WTC11 (cell line): Measurements from ENCODE around the gene SLC18A2. TPM values are rescaled to one million over a fixed set of nuclear protein-coding genes. Genes with fewer than 3 reads are reported as not detected.
A peak's percentile ranks its signal among the peaks of the same experiment; 100 is the strongest.

Source experiments
- ATAC-seq: fragments of 200-7000 bp; cut with Tn5 transposase; 2 replicates; pipeline ENCODE4 v1.10.0; 2021; ENCODE audit warnings: mild to moderate bottlenecking, moderate library complexity
- CTCF ChIA-PET: fragments of 300-600 bp; sonication (Branson Sonifier 250); formaldehyde crosslinking; loops from one replicate; lab custom pipeline; 2021; ENCODE audit warnings: antibody characterized with exemption; lab: Charles Lee
- POLR2A ChIA-PET: fragments of 350-600 bp; sonication (Branson Sonifier 250); formaldehyde crosslinking; loops from one replicate; lab custom pipeline; 2021; ENCODE audit warnings: antibody characterized with exemption; lab: Charles Lee
- DNase-seq: peaks from one replicate; pipeline ENCODE4 v3.0.0; 2021; ENCODE audit warnings: low spot score
- H3K27ac Mint-ChIP-seq: 2 replicates; pipeline ENCODE4 v1.8.0; 2021; ENCODE audit warnings: mixed read lengths
- H3K27me3 Mint-ChIP-seq: 2 replicates; pipeline ENCODE4 v1.8.0; 2021; ENCODE audit warnings: low read depth, mild to moderate bottlenecking, moderate library complexity, mixed read lengths
- H3K36me3 Mint-ChIP-seq: 2 replicates; pipeline ENCODE4 v1.8.0; 2021; ENCODE audit warnings: mixed read lengths
- H3K4me1 Mint-ChIP-seq: 2 replicates; pipeline ENCODE4 v1.8.0; 2022; ENCODE audit warnings: mixed read lengths
- H3K4me3 Mint-ChIP-seq: 2 replicates; pipeline ENCODE4 v1.8.0; 2021; ENCODE audit warnings: mild to moderate bottlenecking, moderate library complexity, mixed read lengths
- H3K9me3 Mint-ChIP-seq: 2 replicates; pipeline ENCODE4 v1.8.0; 2021; ENCODE audit warnings: mixed read lengths
- AFF4 ChIP-seq: sonication (generic); formaldehyde crosslinking; IDR thresholded peaks from 2 replicates; pipeline ENCODE4 v1.8.1; 2023; ENCODE audit warnings: mild to moderate bottlenecking, missing genetic modification reagents, borderline replicate concordance
- ATF2 ChIP-seq: sonication (generic); formaldehyde crosslinking; IDR thresholded peaks from 2 replicates; pipeline ENCODE4 v1.8.1; 2022; ENCODE audit warnings: low read depth, missing genetic modification reagents, borderline replicate concordance
- CTCF ChIP-seq: fragments of 200-600 bp; IDR thresholded peaks from 2 replicates; pipeline ENCODE4 v1.8.0; 2022; ENCODE audit warnings: antibody characterized with exemption
- ELF4 ChIP-seq: sonication (generic); formaldehyde crosslinking; IDR thresholded peaks from 2 replicates; pipeline ENCODE4 v1.8.1; 2022; ENCODE audit warnings: low read depth, mild to moderate bottlenecking, moderate library complexity, missing genetic modification reagents
- ESRRA ChIP-seq: sonication (generic); formaldehyde crosslinking; IDR thresholded peaks from 2 replicates; pipeline ENCODE4 v1.8.1; 2022; ENCODE audit warnings: mild to moderate bottlenecking, missing genetic modification reagents, borderline replicate concordance
- FOXJ3 ChIP-seq: sonication (generic); formaldehyde crosslinking; IDR thresholded peaks from 2 replicates; pipeline ENCODE4 v1.9.0; 2021; ENCODE audit warnings: missing genetic modification reagents, mild to moderate bottlenecking, borderline replicate concordance
- FOXK1 ChIP-seq: sonication (generic); formaldehyde crosslinking; IDR thresholded peaks from 2 replicates; pipeline ENCODE4 v1.8.0; 2022; ENCODE audit warnings: mild to moderate bottlenecking, moderate library complexity, missing genetic modification reagents
- GABPB1 ChIP-seq: sonication (generic); formaldehyde crosslinking; IDR thresholded peaks from 2 replicates; pipeline ENCODE4 v1.8.1; 2023; ENCODE audit warnings: mild to moderate bottlenecking, missing genetic modification reagents
- MAX ChIP-seq: sonication (generic); formaldehyde crosslinking; IDR thresholded peaks from 2 replicates; pipeline ENCODE4 v1.8.0; 2022; ENCODE audit warnings: mild to moderate bottlenecking, missing genetic modification reagents
- MLX ChIP-seq: sonication (generic); formaldehyde crosslinking; IDR thresholded peaks from 2 replicates; pipeline ENCODE4 v1.8.1; 2023; ENCODE audit warnings: mild to moderate bottlenecking, missing genetic modification reagents, moderate library complexity
- MXD4 ChIP-seq: fragments of 250-450 bp; sonication (Bioruptor Pico); IDR thresholded peaks from 2 replicates; pipeline ENCODE4 v1.8.0; 2021; ENCODE audit warnings: mild to moderate bottlenecking, moderate library complexity, borderline replicate concordance
- NFE2L1 ChIP-seq: sonication (generic); formaldehyde crosslinking; IDR thresholded peaks from 2 replicates; pipeline ENCODE4 v1.8.1; 2023; ENCODE audit warnings: missing genetic modification reagents
- OVOL2 ChIP-seq: fragments of 250-450 bp; sonication (Bioruptor Pico); IDR thresholded peaks from 2 replicates; pipeline ENCODE4 v1.9.0; 2021; ENCODE audit warnings: mild to moderate bottlenecking, borderline replicate concordance
- SOX15 ChIP-seq: fragments of 250-450 bp; sonication (Bioruptor Pico); IDR thresholded peaks from 2 replicates; pipeline ENCODE4 v1.9.0; 2021; ENCODE audit warnings: mild to moderate bottlenecking
- TEAD4 ChIP-seq: sonication (generic); formaldehyde crosslinking; IDR thresholded peaks from 2 replicates; pipeline ENCODE4 v1.8.0; 2022; ENCODE audit warnings: mild to moderate bottlenecking, missing genetic modification reagents
- ZNF232 ChIP-seq: sonication (generic); formaldehyde crosslinking; IDR thresholded peaks from 2 replicates; pipeline ENCODE4 v1.8.0; 2022; ENCODE audit warnings: mild to moderate bottlenecking, missing genetic modification reagents
- ZNF416 ChIP-seq: fragments of 250-450 bp; sonication (Bioruptor Pico); IDR thresholded peaks from 2 replicates; pipeline ENCODE4 v1.9.0; 2021; ENCODE audit warnings: mild to moderate bottlenecking, inconsistent platforms
- ZNF423 ChIP-seq: fragments of 250-450 bp; sonication (Bioruptor Pico); IDR thresholded peaks from 2 replicates; pipeline ENCODE4 v2.1.2; 2022; ENCODE audit warnings: mild to moderate bottlenecking, moderate library complexity
- ZNF512 ChIP-seq: sonication (generic); formaldehyde crosslinking; IDR thresholded peaks from 2 replicates; pipeline ENCODE4 v1.8.1; 2022; ENCODE audit warnings: missing genetic modification reagents, borderline replicate concordance
- total RNA-seq: library from RNA; stranded (reverse); gene quantifications from 3 replicates; pipeline ENCODE4 v1.2.3, GENCODE V29; 2021

Gene SLC18A2
- total RNA-seq, 1 experiment from 2014 or later: 5.9 TPM

- H3K4me1 Mint-ChIP-seq: peaks cover 11% of the 10 kb centered on the region
- peaks cover 8% of the 10 kb centered on the region; the same call in 1 of the 2 replicates for H3K36me3 Mint-ChIP-seq
- ChIA-PET CTCF (interaction anchor here (0.6 to 4.1 kb wide), 76 partner anchors 9 to 1043 kb away, joined by 3 to 119 read pairs (median 6); partner anchors contain the start of genes KCNK18, SHTN1 and SLC18A2), POLR2A (interaction anchor here (1.1 kb wide), 1 partner anchor 232 kb away, joined by 3 read pairs; no protein-coding TSS in a partner anchor)
- peak overlapping the region; percentile 76 for H3K4me3 Mint-ChIP-seq
- H3K9me3 Mint-ChIP-seq: peaks cover 25% of the 10 kb centered on the region
- H3K27ac Mint-ChIP-seq: no peak overlapping the region
- no peak for TF ChIP-seq ZNF512 (CRISPR knock-in tag)
- TF ChIP-seq FOXJ3 (CRISPR knock-in tag): no peak
- TF ChIP-seq MLX (CRISPR knock-in tag): no peak
- no peak for TF ChIP-seq OVOL2 (CRISPR knock-in tag)
- no peak for TF ChIP-seq ZNF416 (CRISPR knock-in tag)
- no peak for TF ChIP-seq ELF4 (CRISPR knock-in tag)
- TF ChIP-seq TEAD4 (CRISPR knock-in tag): no peak
- no peak for TF ChIP-seq ZNF232 (CRISPR knock-in tag)
- no peak for TF ChIP-seq ESRRA (CRISPR knock-in tag)
- TF ChIP-seq MXD4 (CRISPR knock-in tag): no peak
- TF ChIP-seq NFE2L1: no peak
- TF ChIP-seq AFF4 (CRISPR knock-in tag): no peak
- no peak for TF ChIP-seq SOX15
- TF ChIP-seq, all 79 proteins: peak for 0
- peaks cover 76% of the 10 kb centered on the region for H3K27me3 Mint-ChIP-seq
- ATAC-seq (no peak), DNase-seq (no peak)
Measured at GRCh38 chr10:117216028-117216427, 24.9 kb upstream of the SLC18A2 start.

GRCh38 chr10:117216611-117217195 lies 24.2 kb upstream of the SLC18A2 start:
- DNase-seq (peak; percentile 83), ATAC-seq (peak; percentile 52)
- POLR2A ChIA-PET: interaction anchor here (1.1 to 1.2 kb wide), 2 partner anchors 103 to 232 kb away, joined by 3 read pairs; no protein-coding TSS in a partner anchor
- Mint-ChIP-seq H3K27ac (no peak overlapping the region), H3K36me3 (peaks cover 7% of the 10 kb centered on the region; the same call in 1 of the 2 replicates), H3K4me1 (peaks cover 17% of the 10 kb centered on the region), H3K4me3 (peak overlapping the region; percentile 76), H3K27me3 (peaks cover 72% of the 10 kb centered on the region), H3K9me3 (peaks cover 19% of the 10 kb centered on the region)
- CTCF ChIA-PET: interaction anchor here (0.6 to 4.1 kb wide), 93 partner anchors 9 to 1043 kb away, joined by 3 to 119 read pairs (median 5); partner anchors contain the start of genes KCNK18, SHTN1 and SLC18A2
- TF ChIP-seq MAX (CRISPR knock-in tag) (peak; percentile 78), AFF4 (CRISPR knock-in tag) (peak; percentile 59; the same call in 1 of the 2 replicates), CTCF (peak; percentile 99), ZNF423 (peak; percentile 82; the same call in 1 of the 2 replicates), GABPB1 (peak; percentile 50), FOXK1 (CRISPR knock-in tag) (peak; percentile 72; the same call in 1 of the 2 replicates), ATF2 (no peak)
